Stimulated activated CD8-positive, alpha-beta memory T cell treated with anti-CD3 and anti-CD28 coated beads, Interleukin-4, amount 100 ng/mL, for 1 hour (primary cell): ENCODE results near the gene S100A8.
A peak's percentile ranks its signal among the peaks of the same experiment; 100 is the strongest.
"Not testable (repeated sequence)": the region's sequence is repeated elsewhere in the genome, so short reads cannot be mapped to it uniquely, and the experiment has no call there.

Experiments used
- DNase-seq, 2 donors: peaks; one replicate each; pipeline ENCODE4 v3.0.0-alpha.2; 2020; ENCODE audit warnings: low read depth in 2 of 2, low spot score in 1 of 2

S100A8 gene

DNA sequence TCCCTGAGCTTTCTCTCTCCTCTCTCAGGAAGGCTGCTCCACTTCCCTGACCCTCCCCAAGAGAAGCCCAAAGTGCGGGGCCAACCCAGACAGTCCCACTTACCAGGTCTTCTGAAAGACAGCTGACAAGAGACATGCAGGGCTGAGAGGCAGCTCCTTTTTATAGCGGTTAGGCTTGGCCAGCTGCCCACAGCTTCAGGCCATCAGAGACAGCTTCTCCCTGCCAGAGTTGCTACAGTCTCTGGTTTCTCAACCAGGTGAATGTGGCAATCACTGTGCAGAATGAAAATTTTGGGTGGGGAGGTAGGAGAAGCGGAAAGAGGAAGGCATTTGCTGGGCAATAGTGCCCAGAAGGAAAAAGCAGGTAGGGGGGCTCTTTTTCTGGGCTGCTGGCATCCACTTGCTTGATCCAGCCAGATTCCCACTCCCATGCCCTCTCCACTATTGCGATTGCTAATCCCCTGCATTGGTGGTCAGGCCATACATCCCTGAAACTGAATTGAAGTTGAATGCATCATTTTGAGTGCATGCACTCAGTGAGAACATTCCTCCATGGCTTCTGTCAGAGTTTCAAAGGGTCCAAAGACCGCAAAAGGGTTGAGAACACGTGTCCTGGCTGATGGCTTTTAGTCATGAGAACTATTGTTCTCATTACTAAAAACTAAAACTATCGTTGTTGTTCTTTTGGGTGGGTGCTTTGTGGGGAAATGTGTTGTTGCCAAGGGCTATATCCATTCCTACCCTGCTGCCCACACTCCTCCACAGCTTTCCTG lies at the start of gene S100A8:
TSS of gene S100A8 (minus strand) at position 136 of the 773 bp plus-strand sequence. CDS start 538 bp downstream, outside the sequence.
- no peak for DNase-seq

DNA sequence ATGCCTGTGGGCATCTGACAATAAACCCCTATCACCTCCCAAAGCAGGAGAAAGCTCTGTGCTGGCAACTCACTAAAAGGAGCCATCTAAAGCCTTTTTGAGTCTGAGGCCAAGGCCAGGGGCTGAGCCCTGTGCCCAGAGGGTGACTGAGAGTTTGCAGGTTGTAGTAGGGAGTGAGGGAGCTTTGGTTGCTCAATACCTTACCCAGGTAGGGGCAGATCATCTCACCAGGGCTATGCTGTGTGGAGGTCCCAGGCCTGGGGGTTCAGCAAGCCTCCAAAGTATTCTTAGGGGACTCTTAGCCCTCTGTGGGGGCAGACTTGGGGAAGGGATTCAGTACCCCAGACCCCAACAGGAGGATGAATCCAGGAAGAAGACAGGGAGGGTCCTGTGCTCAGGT lies 48.4 kb upstream of the S100A8 start:
- no peak for DNase-seq

DNA sequence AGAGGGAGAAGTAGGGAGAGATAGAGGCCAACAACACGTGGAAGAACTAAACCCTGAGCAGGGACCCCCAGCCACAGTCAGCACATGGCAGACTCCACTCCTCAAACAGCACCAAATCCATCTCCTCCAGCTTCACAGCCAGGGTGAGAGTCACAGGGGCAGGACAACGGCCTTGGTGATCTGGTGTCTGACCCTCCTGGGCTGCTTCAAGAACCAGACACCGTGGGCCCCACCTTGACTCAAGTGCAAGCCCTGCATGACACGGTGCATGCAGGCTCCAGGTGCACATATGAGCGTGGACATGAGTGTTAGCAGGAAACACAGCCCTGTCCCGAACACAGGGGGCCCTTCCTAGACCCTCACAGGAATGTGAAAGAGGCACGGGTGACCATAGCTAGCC lies 47.7 kb upstream of the S100A8 start:
- DNase-seq, result no peak

DNA sequence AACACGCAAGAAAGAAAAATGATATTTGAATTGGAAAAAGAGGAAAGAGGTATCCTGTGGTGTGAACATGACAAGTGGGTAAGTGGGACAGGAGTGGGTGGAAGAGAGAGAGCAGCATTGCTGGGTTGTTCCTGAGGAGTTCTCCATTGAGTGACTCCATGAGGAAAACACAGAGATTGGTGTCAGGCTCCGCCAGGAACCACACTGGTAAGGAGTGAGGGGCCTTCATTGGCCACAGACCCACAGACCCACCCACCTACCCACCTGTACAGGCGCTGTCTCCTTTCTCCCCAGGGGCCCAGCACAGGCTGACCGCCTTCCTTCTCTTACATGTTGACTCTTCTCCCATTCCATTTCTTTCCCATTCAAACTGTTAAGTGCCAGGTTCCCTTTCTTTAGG lies 46.4 kb upstream of the S100A8 start:
- no peak for DNase-seq

DNA sequence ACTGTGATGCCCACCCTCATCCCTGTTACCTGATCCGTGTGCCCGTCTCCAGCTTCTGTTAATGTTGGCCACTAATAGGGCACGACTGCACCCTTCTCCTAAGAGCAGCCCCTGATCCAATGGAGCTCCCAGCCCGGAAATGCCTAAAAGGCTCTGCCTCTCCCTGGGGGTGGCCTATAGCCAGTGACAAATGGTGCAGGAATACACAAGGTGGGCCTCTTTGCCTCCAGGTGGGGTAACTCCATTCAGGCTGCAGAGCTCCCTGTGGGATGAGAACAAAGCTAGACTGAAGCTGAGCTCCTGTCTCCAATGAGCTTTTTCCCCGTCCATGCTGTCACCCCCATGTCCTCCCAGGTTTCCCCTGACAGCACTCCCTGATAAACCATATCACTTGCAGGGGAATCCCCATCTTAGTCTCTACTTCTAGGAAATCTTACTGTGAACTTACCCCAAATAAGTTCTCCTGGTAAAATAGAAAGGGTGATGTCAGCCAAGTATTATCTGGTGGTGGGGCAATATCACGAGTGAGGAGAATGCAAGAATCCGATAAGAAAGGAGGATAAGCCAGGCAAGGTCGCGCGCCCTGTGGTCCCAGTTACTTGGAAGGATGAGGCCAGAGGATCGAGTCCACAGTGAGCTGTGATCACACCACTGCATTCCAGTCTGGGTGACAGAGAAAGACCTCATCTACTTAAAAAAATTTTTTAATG lies 44.0 kb upstream of the S100A8 start:
- no peak for DNase-seq

DNA sequence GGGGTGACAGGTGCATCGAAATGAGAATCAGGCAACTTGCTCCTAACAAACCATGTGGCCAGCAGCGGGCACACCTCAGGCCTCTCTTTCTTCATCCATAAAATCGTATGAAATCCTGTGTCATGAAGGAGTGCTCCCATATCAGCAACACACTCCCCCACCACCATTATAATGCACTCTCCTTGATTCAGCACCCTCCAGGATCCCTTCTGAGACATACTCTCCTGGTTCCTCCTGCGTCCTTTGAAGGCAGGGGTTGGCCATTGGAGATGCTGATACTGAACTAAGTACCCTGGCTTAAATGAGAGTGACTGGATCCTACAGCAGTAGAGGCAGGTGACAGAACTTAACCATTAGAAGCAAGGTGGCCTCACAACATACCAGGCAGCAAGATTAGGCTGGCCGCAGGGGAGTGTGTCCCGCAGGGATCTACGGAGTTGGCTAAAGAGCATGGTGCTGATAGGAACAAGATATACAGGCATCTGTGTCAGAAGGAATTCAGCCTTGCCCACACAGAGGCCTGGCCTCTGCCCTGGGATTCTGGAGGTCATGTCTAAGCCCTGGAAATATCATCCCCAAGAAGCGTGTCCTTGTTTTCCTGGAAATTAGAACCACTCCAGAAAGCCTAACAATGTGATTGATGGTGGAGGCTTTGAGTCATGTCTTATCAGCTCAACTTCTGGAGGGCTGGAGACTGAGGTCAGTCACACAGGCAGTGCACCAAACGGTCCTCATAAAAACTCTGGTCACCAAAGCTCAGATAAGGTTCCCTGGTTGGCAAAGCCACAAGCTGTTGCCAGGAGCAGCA lies 42.2 kb upstream of the S100A8 start:
- DNase-seq, result no peak

DNA sequence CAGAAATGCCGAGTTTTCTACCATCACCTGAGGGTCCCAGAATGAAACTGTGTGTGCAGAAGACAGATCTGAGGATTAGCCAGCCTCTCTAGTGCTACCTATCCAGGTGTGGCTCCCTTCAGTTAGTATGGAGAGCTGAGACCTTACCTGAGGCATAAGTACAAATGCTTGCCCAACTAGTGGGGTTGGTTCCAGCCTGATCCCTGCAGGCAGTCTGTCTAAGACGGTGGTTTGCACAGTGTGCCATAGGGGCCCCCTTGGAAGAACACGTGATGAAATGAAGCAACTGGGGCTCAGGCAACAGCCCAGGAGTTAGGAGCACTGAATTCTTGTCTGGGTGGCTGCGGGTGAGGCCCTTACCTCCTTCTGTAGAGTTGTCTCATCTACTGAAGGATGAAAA lies 41.1 kb upstream of the S100A8 start:
- no peak for DNase-seq

DNA sequence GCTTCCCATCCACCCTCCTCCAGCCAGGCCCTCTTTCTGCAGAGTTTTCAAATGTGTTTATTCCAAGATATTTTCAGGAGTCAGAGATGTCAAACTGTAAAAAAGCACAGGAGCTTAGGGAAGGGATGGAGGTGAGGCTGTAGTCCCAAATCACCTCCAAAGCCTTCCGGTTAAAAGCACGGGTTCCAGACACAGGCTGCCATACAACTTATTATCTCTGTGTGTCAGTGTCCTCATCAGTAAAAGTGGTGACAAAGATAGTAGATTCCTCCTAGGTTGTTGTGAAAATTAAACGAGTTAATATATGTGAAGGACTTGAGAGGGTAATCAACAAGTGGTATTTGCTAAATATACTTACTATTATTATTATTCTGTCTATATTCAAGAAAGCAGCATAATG lies 40.6 kb upstream of the S100A8 start:
- no peak for DNase-seq

DNA sequence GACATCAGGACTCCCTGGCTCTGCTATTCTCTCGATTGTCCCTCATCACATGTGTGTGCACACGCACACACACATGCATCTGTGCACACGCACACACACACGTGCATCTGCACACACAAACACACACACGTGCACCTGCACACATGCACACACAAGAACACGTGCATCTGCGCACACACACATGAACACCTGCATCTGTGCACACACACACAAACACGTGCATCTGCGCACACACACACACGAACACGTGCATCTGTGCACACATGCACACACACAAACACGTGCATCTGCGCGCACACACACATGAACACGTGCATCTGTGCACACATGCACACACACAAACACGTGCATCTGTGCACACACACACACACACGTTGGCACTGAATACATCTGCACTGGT lies 40.1 kb upstream of the S100A8 start:
- DNase-seq, result no peak

DNA sequence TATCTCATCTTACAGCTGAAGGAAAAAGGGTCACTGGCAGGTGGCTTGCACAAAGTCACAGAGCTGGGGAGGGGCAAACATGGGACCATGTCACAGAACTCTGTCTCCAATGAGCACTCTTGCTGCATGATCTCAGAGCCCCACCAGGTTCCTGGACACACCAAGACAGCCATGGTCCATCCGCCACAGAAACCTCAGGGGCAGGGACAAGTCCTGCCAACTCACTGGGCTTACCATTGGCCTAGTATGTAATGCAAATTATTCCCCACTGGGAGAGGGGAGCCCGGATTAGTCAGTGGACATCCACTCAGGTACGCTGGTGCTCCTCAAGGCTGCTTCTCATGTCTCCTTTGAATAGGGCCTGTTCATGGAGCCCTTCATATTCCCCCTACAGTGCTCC lies 39.7 kb upstream of the S100A8 start:
- DNase-seq, result no peak

DNA sequence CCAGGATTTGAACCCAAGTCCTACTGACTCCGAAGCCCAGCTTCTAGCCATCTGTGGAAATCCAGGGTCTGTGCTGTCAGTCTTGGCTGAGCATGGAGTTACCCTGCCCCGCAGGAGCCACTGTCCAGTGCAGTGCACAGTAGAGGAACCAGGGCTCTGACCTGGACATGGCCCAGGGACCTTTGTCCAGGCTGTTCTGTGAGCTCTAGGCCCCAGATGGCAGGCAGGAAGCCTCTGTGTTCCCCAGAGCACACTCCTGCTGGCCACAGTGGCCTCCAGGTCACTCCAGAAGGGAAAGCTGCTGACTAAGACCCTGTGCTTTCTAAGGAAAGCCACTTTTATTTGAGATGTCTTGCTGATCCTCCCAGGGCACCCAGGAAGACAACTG lies 39.3 kb upstream of the S100A8 start:
- DNase-seq, result no peak

DNA sequence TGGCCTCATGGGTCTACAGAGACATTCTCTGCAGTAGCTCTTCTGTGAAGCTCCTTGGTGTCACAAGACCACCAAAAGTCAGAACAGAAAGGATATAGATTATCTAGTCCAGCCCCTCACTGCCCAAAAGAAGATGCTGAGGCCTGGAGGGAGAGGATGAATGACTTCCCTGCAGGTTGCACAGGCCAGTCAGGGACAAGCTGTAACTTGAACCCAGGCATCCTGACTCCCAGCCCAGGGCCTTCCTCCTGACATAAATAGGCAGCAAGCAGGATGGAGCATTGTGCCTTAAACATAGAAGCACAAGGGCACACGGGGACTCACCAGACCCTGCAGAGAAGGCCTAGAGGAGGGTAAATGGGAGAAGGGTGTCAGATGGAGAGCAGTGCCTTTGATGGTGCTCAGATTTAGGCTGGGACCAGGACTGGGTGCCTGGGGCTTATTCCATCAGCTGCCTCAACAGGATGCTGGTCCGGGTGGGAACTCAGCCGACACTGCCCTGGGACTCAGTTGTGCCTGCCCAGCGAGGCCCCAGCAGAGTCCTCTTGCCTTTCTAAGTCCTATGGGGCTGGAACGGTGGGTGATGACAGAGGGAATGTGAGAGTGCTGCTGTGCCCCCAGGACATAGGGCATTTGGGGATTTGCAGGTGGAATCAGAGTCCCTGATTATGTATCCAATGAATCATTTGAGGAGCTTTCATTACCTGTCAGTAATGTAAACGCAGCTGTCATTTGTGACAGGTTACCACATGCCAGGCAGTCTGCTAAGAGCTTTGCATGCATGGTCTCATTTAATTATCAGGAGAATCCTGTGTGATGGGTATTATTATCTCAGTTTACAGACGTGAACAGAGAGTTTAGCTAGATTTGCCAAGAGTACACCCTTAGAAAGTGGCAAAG lies 38.6 kb upstream of the S100A8 start:
- DNase-seq, result no peak

DNA sequence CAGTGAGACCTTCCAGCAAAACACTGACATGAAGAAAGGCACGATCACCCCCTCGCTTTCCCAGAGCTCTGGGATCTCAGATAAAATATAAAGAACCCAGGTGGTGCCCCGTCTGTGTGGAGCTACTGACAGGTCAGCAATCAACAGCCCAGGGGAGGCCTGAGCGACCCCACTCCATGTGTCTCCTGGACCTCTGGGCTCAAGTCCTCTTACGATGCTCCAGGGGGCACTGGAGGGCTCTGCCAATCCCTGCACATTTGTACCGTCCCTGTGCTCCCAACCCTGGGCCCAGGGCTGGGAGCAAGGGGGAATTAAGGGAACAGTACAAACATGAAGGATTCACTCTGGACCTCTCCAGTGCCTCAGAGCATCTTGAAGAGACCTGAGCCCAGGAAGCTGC lies 37.9 kb upstream of the S100A8 start:
- no peak for DNase-seq

DNA sequence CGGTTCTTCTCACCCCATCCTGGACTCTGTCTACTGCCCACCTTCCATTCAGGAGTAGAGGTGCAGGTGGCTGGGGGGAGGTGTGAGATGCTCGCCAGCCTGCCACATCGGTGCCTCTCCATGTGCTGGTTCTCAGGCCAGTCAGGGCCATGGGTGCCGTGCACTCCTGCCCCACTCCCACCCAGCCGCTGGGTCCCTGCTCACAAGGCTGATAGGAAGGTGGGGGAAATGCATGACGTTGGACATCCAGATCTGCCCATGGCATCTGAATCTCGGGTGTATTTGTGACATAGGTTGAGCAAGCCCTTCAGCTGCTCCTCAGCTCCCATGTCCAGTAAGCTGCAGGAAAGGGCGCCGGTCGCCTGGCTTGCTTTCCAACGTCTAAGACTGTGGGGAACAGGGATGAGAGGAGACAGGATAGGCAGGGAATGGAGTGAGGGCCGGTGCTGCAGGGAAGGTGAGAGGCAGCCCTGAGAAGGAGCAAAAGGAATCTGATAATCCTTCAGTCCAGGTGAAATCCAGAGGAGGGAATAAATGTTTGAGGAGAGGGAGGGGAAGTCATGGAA lies 37.3 kb upstream of the S100A8 start:
- no peak for DNase-seq

DNA sequence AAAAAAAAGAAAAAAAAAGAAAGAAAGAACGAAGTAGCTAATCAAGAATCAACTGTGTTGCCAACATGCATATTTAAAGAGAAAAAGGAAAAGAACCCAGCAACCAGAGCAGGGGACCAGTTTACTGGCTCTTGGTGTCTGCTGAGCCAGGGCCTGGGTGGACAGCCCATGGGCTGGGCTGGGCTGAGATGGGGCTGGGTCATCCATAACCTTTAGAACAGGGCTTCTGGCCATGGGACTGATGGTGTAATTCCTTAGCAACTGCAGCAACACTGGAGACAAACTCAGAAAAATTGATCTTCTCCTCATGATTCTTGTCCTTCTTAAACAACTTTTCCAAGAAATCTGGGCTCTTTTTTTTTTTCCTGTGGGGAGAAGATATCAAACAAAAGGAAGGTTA lies 35.9 kb upstream of the S100A8 start:
- no peak for DNase-seq

DNA sequence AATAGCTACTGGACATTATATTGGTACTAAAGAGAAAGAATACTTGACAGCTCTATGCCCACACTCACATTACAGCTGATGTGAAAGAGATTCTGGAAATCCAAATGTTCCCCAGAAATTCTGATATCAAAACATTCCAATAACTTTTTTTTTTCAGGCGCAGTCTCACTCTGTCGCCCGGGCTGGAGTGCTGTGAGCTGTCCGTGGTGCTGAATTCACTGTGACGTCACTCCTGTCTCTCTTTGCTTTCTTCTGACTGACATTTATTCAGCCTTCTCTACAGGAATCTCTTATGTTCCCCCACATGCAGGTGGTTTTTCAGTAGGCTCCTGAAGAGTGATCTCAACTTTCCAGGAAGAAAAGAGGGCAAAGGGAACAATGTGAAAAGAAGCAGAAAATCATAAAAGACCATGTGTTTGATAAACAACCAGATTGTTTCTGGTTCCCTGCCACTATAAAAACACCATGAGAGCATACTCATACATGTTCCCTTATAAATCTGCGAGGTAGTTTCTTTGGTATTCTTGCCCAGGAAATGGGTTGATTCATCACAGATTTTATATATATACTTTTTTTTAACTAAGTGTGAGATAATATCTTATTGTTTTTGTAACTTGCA lies 31.7 kb upstream of the S100A8 start:
- peak; percentile 26 to 35 for DNase-seq

DNA sequence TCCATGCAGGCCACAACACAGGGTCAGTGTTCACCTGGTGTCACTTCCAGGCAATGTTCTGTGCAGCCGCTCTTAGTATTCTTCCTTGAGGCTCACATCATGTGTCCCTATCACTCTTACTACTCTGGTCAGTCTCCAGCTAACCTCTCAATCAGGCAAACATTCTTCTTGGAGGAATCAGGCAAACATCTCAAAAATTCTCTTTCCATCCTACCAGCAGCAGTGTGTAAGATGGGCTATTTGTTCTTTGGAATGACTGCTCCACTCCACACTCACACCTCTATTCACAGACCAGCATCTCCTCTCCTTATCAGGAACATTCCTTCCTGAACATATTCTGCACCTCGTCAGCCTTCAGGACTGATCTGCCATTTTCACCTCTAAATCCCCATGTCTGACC lies 29.4 kb upstream of the S100A8 start:
- DNase-seq, result no peak

DNA sequence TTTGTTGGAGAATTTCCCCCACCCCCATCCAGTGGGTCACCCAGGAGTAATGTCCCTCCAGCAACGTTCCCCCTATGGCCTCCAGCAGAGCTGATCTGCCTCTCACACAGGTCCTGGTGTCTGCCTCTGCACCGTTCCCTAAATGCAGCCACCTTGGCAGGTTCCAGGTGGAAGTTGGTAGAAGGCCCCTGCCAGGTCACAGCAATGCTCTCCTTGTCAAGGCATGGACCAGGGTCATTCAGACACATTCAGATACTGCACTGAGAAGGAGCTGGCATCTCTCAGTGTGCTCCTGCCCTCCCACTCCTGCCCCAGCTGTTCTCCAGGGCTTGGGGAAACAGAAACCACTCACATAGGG lies 28.5 kb upstream of the S100A8 start:
- DNase-seq, result not testable (repeated sequence)

DNA sequence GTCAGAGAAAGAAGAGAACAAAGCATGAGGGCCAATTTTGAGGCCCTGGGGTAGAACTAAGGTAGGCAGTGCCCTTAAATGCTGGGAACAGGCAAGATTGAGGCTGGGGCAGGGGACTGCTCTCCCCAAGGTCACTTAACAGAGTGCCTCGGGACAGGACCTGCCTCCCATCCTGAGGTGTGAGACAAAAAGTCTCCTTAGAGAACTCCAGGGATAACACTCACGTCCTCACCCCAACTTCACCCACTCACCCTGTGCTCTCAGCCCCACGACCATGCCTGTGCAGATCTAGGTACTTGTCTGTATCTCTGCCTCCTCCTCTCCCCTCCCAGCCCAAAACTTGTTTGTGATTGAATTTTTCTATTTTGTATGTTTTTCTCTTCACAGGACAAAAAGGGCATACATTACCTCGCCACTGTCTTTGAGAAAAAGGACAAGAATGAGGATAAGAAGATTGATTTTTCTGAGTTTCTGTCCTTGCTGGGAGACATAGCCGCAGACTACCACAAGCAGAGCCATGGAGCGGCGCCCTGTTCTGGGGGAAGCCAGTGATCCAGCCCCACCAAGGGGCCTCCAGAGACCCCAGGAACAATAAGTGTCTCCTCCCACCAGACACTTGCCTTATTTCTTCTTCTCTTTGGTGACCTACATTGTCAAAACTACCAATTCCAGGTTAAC lies 28.0 kb upstream of the S100A8 start:
- DNase-seq, result not testable (repeated sequence)
